NCI-H2227 treated with DMSO at 0.1 percent for 48 hours (cell line): Measurements from ENCODE around the gene AATF.
"Not testable (repeated sequence)": the region's sequence is repeated elsewhere in the genome, so short reads cannot be mapped to it uniquely, and the experiment has no call there.

ENCODE experiments used
- DNase-seq: peaks from one replicate; lab custom pipeline; 2025; lab: John Stamatoyannopoulos, UW

The AATF gene

DNA sequence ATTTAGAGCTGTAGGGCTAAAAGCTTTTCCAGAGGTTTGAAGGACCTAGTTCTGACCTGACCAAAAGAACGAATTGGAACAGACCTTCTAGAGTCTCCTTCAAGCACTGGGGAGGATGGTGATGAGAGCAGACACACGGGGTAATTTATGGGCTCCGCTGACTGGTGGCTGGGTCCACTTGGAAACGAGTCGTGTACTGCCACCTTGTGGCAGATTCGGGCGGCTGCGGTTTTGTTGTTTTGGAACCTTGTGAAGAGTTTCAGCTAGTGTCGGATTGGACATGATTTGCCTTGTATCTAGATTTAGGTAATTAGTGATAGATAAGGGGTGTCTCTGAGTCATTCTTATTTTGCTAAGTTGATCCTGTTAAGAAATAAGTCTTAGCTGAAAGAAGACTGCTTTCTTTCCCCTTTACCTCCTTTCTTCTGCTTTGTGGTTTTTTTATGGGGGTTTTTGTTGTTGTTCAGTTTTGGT lies 98.9 kb downstream of the AATF start:
- peak; percentile 88 for DNase-seq

DNA sequence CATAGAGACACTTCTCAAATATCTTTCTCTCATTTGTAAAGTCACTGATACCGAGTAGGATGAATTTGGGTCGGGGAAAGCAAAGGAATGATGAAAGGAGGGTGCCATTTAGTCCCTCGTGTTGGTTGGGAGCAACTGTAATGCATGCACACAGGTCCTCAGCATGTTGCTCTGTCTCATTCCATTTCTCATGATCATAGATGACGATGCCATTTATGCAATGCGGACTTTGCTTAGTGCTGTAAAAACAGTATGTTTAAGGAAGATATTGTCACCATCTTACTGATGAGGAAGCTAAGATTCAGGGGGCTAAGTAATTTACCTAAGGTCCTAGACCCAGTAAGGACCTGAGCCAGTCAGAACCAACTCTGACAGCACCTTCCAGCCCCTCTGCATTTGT lies 100.1 kb downstream of the AATF start:
- DNase-seq = no peak

- DNase-seq = no peak
Observed at GRCh38 chr17:37050920-37051319, 102.2 kb downstream of the AATF start.

DNA sequence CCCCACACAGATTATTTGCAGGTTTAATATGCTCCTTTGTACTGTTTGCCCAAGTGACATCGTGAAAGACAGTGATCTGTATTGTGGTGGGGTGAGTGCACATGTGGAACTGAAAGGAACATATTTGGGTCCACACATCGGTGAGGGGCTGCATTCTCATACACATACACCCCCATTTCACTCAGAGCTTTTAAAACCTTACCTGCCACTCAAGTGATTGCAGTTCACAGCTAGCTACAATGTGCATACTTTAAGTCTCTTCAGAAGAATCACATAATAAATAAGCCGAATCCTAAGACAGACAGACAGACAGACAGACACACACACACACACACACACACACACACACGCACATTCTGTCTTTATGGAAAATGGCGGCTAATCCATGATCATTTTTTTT lies 102.6 kb downstream of the AATF start:
- DNase-seq = no peak

GRCh38 chr17:37051833-37052232 lies 103.1 kb downstream of the AATF start:
- DNase-seq = no peak

DNA sequence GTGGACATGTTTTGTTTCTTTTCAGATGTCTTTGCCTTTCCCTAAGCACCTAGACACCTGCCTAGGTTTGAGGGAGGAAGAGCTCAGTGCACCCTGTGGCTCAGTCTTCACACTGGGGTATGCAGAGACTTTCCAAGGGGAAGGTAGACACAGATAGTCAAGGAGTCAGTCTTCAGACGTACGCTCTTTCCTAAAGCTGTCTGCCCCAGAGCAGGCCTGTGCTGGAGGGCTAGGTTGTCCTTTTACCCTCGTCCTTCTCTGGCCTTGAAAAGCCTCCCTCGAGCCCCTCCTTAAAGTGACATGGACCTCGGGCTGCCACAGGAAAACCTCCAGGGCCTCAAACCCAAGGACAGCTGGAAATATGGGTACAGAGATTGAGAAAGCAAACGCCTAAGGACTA lies 103.7 kb downstream of the AATF start:
- no peak for DNase-seq

GRCh38 chr17:37054894-37055293 lies 106.1 kb downstream of the AATF start:
- DNase-seq = no peak

GRCh38 chr17:37056622-37057021 lies 107.9 kb downstream of the AATF start:
- no peak for DNase-seq

GRCh38 chr17:37059493-37059892 lies 110.7 kb downstream of the AATF start:
- DNase-seq = no peak

- no peak for DNase-seq
Observed at GRCh38 chr17:37060094-37060493, 111.3 kb downstream of the AATF start.

- DNase-seq = no peak
Observed at GRCh38 chr17:37060928-37061327, 112.2 kb downstream of the AATF start.

GRCh38 chr17:37062021-37062420 lies 113.3 kb downstream of the AATF start:
- no peak for DNase-seq

GRCh38 chr17:37064206-37064605 lies 115.5 kb downstream of the AATF start:
- DNase-seq = no peak

- no peak for DNase-seq
Observed at GRCh38 chr17:37064956-37065355, 116.2 kb downstream of the AATF start.

DNA sequence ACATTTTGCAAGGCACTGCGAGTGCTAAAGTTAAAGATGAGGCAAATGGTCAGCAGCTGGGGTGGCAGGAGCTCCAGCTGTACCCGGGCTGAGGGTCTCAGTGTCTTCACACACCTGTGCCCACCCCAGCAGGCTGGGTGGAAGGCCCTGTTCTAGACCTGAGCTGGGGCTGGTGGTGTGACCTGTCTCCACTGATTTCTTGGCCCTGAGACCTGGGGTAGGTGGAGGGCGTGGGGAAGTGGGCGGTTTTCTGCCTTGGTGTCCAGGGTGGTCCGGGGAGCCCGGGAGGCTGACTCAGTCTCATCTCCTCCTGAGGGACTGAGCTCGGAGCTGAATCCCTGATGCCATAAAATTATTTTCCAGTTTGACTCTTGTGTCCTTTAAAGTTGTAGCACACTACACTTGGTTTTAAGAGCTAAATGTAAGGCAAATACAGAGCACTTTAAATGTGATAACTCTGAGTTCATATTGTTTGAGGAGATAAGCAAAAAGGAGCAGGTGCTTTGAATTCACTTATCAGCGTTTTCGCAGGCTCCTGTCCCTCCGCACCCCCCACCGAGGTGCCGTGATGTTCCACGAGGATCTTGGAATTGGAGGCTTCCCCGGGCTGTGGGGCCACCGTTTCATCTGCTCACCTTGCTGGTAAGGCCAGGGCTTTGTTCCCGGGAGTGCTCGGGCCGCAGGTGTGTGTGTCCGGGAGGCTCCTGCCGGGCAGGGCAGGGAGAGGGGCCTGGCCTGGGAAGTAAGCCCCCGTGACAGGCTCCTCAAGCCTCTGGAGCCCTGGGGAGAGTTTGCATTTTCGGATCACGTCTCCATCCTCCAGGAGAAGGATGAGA lies 117.0 kb downstream of the AATF start:
- DNase-seq = no peak

DNA sequence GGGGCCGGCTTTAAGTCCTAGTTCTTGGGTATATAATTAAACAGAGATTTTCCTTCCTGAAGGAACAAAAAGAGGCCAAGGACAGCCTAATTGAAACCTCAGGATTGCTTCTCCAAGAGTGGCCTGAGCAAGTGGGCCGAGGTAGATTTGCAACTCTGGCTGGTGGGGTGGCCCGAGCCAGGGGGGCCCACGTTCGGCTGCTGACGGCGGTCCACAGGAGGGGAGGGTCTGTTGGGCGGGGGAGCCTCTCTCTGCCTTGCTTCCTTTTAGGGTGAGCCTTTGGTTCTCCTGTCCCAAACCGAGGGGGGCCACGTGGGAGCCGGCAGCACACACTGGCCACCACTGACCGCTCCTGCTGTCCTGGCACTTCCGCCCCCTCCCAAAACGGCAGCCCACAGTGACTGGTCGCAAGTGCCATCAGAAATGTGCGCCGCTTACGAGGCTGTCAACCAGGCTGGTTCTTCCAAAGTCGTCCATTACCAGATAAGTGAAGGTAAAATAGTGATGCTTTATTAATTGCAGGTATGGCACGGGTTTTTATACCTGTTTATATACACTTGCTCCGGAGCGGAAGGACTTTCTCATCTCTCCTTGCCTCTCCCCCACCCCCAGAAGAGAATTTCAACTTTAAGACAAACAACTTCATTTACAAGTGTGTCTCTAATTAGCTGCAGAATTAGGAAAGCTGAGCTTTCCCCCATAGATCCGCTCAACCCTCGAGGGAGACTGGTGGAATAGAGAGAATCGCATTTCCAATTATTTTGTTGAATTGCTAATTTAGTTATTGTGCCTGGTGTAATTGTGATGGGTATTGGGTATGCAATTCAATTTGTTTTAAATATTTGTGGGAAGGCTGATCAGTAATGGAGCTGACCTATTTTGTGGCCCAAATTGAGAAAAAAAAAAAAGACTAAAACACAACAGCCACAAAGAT lies 117.8 kb downstream of the AATF start:
- no peak for DNase-seq

GRCh38 chr17:37067555-37068111 lies 118.9 kb downstream of the AATF start:
- DNase-seq = no peak

- DNase-seq = no peak
Observed at GRCh38 chr17:37068266-37068665, 119.5 kb downstream of the AATF start.

GRCh38 chr17:37069087-37069486 lies 120.3 kb downstream of the AATF start:
- no peak for DNase-seq

GRCh38 chr17:37073464-37073863 lies 124.7 kb downstream of the AATF start:
- DNase-seq = not testable (repeated sequence)

DNA sequence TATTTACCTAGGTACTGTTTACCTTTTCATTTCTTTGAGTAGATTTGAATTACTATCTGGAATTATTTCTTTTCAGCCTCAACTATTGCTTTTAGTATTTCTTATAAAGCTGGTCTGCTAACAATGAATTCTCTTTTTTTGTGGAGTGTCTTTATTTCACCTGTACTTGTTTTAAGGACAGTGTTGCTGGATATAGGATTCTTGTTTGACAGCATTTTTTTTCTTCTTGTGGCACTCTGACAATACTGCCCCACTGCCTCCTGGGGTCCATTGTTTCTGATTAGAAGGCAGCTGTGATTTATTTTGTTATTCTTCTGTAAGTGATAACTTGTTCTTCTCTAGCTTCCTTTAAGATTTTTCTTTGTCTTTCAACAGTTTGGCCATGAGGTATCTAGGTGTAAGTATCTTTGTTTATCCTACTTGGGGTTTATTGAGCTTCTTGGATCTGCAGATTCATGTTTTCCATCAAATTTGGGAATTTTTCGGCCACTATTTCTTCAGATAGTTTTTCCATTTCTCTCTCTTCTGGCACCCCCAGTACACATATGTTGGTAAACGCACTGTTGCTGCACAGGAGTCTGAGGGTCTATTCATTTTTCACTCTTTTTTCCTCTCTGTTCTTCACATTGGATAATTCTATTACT lies 130.4 kb downstream of the AATF start:
- no peak for DNase-seq

- DNase-seq = no peak
Observed at GRCh38 chr17:37079735-37080134, 131.0 kb downstream of the AATF start.
